Head of caudate nucleus (tissue), 42 donors: Measurements from ENCODE around the gene DCAF8.
"Not testable (repeated sequence)": the region's sequence is repeated elsewhere in the genome, so short reads cannot be mapped to it uniquely, and the experiment has no call there.

Experiments used
- DNase-seq, 42 donors: peaks; one replicate each; pipeline versions ENCODE4 v3.0.0 to v3.0.0-alpha.2; 2020 to 2021; ENCODE audit warnings: mixed read lengths in 7 of 42
- intact Hi-C: fragments of 100-400 bp; cut with DNase I; formaldehyde crosslinking; loops from one replicate; pipeline ENCODE4 v1.15.0; 2022

The DCAF8 gene

GRCh38 chr1:160261893-160262794, at the start of gene DCAF8:
Gene DCAF8 (minus strand): TSS chr1:160262549. CDS start chr1:160244008, 18,541 bp downstream.
- intact Hi-C loops, result no loop called here
- peak; percentile 93 to 99 (median 98) for DNase-seq

- no peak for DNase-seq
- intact Hi-C loops, result no loop called here
Observed at GRCh38 chr1:160309571-160309970, 47.2 kb upstream of the DCAF8 start.

GRCh38 chr1:160309185-160309557, 46.8 kb upstream of the DCAF8 start:
- no peak for DNase-seq
- intact Hi-C loops, result no loop called here

GRCh38 chr1:160308451-160309184, 46.3 kb upstream of the DCAF8 start:
- DNase-seq, result no peak
- intact Hi-C loops, result no loop called here

- DNase-seq, result peak in 4 of 42 donors; percentile 11 to 48 (median 31)
- intact Hi-C loops, result no loop called here
Observed at GRCh38 chr1:160307118-160307791, 44.9 kb upstream of the DCAF8 start.

- intact Hi-C loops, result no loop called here
- DNase-seq, result no peak
Observed at GRCh38 chr1:160300173-160300572, 37.8 kb upstream of the DCAF8 start.

- intact Hi-C loops, result no loop called here
- no peak for DNase-seq
Observed at GRCh38 chr1:160296036-160296435, 33.7 kb upstream of the DCAF8 start.

- peak in 31 of 42 donors; percentile 11 to 75 (median 32) for DNase-seq
- intact Hi-C loops, result no loop called here
Observed at GRCh38 chr1:160293020-160293968, 30.9 kb upstream of the DCAF8 start.

- intact Hi-C loops, result no loop called here
- peak; percentile 39 to 87 (median 74) for DNase-seq
Observed at GRCh38 chr1:160291248-160292220, 29.2 kb upstream of the DCAF8 start.

GRCh38 chr1:160287769-160288168, 25.4 kb upstream of the DCAF8 start:
- DNase-seq, result not testable (repeated sequence)
- intact Hi-C loops, result loop anchor here (5.0 kb wide), 1 partner anchor 55 kb away; the partner anchor contains the start of genes COPA and NCSTN

GRCh38 chr1:160285506-160285905, 23.2 kb upstream of the DCAF8 start:
- intact Hi-C loops, result loop anchor here (5.0 kb wide), 1 partner anchor 57 kb away; the partner anchor contains the start of genes COPA and NCSTN
- DNase-seq, result peak in 4 of 42 donors; percentile 4 to 35 (median 12)

GRCh38 chr1:160284782-160285344, 22.5 kb upstream of the DCAF8 start, which contains the start of gene PEX19:
Gene PEX19 (minus strand): TSS chr1:160285133. CDS start chr1:160285124, 9 bp downstream.
- intact Hi-C loops, result loop anchor here (5.0 kb wide), 1 partner anchor 57 kb away; the partner anchor contains the start of genes COPA and NCSTN
- peak; percentile 94 to 99 (median 97) for DNase-seq

- intact Hi-C loops, result no loop called here
- peak in 5 of 42 donors; percentile 12 to 37 (median 15) for DNase-seq
Observed at GRCh38 chr1:160284220-160284781, 22.0 kb upstream of the DCAF8 start.

GRCh38 chr1:160282807-160283206, 20.5 kb upstream of the DCAF8 start:
- no peak for DNase-seq
- intact Hi-C loops, result no loop called here

- intact Hi-C loops, result no loop called here
- DNase-seq, result no peak
Observed at GRCh38 chr1:160277987-160278386, 15.6 kb upstream of the DCAF8 start.

GRCh38 chr1:160277330-160277729, 15.0 kb upstream of the DCAF8 start:
- intact Hi-C loops, result no loop called here
- no peak for DNase-seq
